ENCODE data around the gene ETFB. TPM values are rescaled to one million over a fixed set of nuclear protein-coding genes. Genes with fewer than 3 reads are reported as not detected.

ETFB gene
- total and polyA plus RNA-seq, 2 experiments from 2014 or later: 203 to 433 TPM

DNA sequence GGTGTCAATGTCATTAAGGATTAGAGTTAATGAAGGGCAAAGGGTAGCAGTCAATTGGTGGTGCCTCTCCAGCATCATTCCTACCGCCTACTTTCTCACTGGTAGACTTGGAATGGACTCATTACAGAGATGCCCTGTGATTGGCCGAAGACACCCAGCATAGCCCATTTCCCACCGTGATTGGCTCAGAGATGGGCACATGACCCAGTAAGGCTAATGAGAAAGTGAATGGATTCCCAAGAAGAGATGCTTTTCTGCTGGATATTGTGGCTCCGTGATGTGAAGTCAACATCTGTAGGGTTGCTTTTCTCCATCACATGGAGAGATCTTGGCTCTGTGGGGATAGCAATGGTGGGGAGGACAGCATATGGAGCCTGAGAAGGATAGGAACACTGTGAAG, 35.8 kb downstream of the ETFB start:
- Histone ChIP-seq H3K36me3 (no peaks in the 10 kb centered on the region), H3K27ac (no peak overlapping the region), H3K4me1 (ENCODE audit: low read depth) (no peaks in the 10 kb centered on the region), H3K27me3 (no peaks in the 10 kb centered on the region), H3K9me3 (ENCODE audit: low read depth) (no peaks in the 10 kb centered on the region), H3K4me3 (no peak overlapping the region)
- TF ChIP-seq, protein P1, sequence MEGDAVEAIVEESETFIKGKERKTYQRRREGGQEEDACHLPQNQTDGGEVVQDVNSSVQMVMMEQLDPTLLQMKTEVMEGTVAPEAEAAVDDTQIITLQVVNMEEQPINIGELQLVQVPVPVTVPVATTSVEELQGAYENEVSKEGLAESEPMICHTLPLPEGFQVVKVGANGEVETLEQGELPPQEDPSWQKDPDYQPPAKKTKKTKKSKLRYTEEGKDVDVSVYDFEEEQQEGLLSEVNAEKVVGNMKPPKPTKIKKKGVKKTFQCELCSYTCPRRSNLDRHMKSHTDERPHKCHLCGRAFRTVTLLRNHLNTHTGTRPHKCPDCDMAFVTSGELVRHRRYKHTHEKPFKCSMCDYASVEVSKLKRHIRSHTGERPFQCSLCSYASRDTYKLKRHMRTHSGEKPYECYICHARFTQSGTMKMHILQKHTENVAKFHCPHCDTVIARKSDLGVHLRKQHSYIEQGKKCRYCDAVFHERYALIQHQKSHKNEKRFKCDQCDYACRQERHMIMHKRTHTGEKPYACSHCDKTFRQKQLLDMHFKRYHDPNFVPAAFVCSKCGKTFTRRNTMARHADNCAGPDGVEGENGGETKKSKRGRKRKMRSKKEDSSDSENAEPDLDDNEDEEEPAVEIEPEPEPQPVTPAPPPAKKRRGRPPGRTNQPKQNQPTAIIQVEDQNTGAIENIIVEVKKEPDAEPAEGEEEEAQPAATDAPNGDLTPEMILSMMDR (IDR thresholded peaks at IDR 0.05; ENCODE audit: low read depth, low read length): no peak
- DNase-seq (ENCODE audit: low read depth in 1 of 2, low spot score in 1 of 2): no peak

DNA sequence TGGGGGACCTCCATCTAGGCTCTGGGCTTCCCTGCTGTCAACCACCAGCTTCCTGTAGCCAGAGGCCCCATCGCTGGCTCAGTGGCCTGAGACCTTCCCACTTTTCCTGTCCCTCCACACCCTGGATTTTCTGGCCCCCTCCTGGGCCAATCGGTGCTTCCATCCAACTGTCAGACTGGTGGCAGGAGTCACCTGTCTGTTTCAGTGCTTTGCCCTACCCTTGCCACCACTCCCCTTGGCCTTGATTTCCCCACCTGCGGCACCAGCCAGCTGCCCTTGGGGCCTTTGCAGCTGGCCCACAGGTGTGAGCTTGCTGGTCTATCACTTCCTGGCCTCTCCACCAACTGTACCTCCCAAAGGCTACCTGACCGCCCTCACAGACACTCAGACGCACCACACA, 36.8 kb downstream of the ETFB start:
- no peaks in the 10 kb centered on the region for H3K27me3 ChIP-seq
- no peaks in the 10 kb centered on the region for H3K4me1 ChIP-seq (ENCODE audit: low read depth)
- no peak for DNase-seq (ENCODE audit: low read depth in 1 of 2, low spot score in 1 of 2)
- no peak overlapping the region for H3K4me3 ChIP-seq
- no peaks in the 10 kb centered on the region for H3K9me3 ChIP-seq (ENCODE audit: low read depth)
- no peaks in the 10 kb centered on the region for H3K36me3 ChIP-seq
- H3K27ac ChIP-seq: no peak overlapping the region
- TF ChIP-seq, protein P1 (IDR thresholded peaks at IDR 0.05; ENCODE audit: low read depth, low read length): no peak

DNA sequence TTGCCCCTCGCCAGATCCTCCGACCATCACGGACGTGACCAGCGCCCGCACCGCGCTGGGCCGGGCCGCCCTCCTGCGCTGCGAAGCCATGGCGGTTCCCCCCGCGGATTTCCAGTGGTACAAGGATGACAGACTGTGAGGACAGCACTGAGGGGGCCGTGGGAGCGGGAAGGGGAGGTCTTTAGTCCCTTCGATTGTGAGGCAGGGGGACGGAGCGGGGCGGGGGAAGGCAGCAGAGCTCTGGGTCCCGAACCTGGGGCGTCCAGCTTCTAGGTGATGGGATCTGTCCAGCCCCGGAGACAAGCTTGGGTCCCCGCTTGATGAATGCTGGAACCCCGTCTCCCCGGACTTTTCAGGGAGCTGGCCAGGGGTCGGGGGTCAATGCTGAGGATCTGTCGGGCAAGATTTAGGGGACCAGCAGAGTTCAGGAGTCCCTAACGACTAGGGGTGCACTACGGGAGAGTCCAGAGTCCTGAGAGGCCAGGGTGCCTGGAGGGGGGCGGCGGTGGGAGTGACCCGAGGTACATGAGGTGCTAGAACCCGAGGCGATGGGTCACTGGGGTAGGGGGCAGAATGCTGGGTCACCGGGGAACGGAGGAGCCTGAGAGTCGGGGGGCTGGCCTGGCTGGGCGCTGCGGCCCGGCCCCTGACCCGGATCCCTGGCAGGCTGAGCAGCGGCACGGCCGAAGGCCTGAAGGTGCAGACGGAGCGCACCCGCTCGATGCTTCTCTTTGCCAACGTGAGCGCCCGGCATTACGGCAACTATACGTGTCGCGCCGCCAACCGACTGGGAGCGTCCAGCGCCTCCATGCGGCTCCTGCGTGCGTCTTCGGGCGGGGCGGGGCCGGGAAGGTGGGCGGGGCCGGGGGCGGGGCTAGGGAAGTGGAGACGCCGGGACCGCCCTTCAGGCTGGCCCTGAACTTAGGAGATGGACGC, 38.9 kb downstream of the ETFB start:
- no peak overlapping the region for H3K4me3 ChIP-seq

DNA sequence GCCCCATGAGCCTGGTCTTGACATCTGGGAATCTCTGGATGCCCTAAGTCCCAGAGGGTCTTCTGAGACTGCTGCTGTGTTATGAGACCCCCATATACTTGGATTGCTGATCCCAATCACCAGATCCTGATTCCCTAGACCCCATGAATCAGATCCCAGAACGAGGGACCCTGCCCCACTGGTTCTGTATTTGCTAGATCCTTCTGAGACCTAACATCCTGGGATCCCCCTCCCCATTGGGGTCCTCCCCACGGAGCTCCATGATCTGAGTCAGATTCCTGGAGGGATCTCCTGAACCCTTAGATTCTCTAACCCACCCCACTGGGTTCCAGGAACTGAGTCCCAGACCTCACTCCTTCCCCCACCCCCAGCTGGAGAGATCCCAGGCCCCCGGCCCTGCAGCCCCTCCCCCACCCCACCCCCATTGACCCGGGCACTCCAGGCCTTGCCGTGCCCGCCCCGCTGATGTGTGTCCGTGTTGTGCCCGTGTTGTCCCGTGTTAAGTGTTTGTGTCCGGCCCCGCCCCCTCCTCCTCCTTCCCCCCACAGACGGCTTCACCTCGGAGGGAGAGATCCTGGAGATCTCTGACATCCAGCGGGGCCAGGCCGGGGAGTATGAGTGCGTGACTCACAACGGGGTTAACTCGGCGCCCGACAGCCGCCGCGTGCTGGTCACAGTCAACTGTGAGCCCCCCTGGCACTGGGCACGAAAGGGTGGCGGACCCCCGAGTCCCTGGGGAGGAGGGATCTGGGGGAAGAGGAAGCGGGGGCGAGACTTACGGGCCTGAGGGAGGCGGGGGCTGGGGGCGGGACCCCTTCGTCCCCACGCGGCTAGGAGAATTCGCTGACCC, 39.7 kb downstream of the ETFB start:
- Histone ChIP-seq H3K4me1 (ENCODE audit: low read depth) (no peaks in the 10 kb centered on the region), H3K27ac (no peak overlapping the region), H3K27me3 (no peaks in the 10 kb centered on the region), H3K36me3 (no peaks in the 10 kb centered on the region), H3K4me3 (no peak overlapping the region), H3K9me3 (ENCODE audit: low read depth) (no peaks in the 10 kb centered on the region)
- TF ChIP-seq, protein P1 (IDR thresholded peaks at IDR 0.05; ENCODE audit: low read depth, low read length): no peak
- DNase-seq (ENCODE audit: low read depth in 1 of 2, low spot score in 1 of 2): no peak

More for the DNA sequence above, 38.9 kb downstream of the ETFB start:
- Histone ChIP-seq H3K4me1 (ENCODE audit: low read depth) (no peaks in the 10 kb centered on the region), H3K36me3 (no peaks in the 10 kb centered on the region), H3K9me3 (ENCODE audit: low read depth) (no peaks in the 10 kb centered on the region), H3K27ac (no peak overlapping the region), H3K27me3 (no peaks in the 10 kb centered on the region)
- TF ChIP-seq, protein P1 (IDR thresholded peaks at IDR 0.05; ENCODE audit: low read depth, low read length): peak; percentile 25
- DNase-seq (ENCODE audit: low read depth in 1 of 2, low spot score in 1 of 2): peak; percentile 24 to 74

DNA sequence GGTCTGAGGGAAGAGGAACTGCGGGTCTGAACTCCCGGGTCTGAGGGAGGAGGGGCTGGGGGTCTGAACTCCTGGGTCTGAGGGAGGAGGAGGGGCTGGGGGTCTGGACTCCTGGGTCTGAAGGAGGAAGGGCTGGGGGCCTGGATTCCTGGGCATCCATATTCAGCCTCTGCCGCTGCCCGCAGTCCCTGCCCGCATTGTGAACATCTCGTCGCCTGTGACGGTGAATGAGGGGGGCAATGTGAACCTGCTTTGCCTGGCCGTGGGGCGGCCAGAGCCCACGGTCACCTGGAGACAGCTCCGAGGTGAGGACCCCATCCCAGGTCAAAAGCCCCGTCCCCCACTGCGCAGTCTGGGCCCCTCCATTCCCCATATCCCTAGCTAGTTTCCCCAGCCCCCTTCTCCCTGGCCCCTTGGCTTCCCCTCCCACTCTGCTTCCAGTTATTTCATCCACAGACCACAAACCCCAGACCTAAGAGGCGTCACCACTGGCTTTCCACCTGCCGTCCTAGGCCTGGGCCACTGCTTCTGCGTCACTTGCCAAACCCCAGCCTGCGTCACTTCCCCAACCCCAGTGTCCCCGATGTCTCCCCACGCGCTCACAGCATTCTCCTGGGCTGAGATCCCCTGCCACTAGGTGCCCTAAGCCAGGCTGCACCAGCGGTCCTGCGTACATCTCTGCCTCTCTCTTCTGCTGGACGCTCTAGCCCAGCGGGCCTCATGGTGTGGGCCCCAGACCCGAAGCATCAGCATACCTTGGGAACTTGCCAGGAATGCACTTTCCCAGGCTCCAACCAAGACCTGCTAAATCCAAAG, 40.8 kb downstream of the ETFB start:
- Histone ChIP-seq H3K4me1 (ENCODE audit: low read depth) (no peaks in the 10 kb centered on the region), H3K27ac (no peak overlapping the region), H3K27me3 (no peaks in the 10 kb centered on the region), H3K36me3 (no peaks in the 10 kb centered on the region), H3K9me3 (ENCODE audit: low read depth) (no peaks in the 10 kb centered on the region), H3K4me3 (no peak overlapping the region)
- no peak for DNase-seq (ENCODE audit: low read depth in 1 of 2, low spot score in 1 of 2)
- TF ChIP-seq, protein P1 (IDR thresholded peaks at IDR 0.05; ENCODE audit: low read depth, low read length): no peak

Data from cardiac muscle cell (in vitro differentiated cells and primary cell).